Neural progenitor cell (in vitro differentiated cells): ENCODE data around the gene GSTM5.

ENCODE experiments used
- EZH2 ChIP-seq: fragments of 200-600 bp; sonication (generic); IDR thresholded peaks from 2 replicates; pipeline ENCODE4 v1.6.1; 2017; ENCODE audit warnings: antibody characterized with exemption, mild to moderate bottlenecking, moderate library complexity
- EZH2phosphoT487 ChIP-seq: fragments of 200-600 bp; sonication (generic); IDR thresholded peaks from 2 replicates; pipeline ENCODE4 v1.6.1; 2017; ENCODE audit warnings: antibody characterized with exemption
- TF ChIP-seq, protein P1 (sequence below): fragments of 200-600 bp; sonication (generic); IDR thresholded peaks from 2 replicates; pipeline ENCODE4 v1.5.1; 2017; ENCODE audit warnings: antibody characterized with exemption, mild to moderate bottlenecking

GRCh38 chr1:109722908-109723691 lies 11.0 kb downstream of the GSTM5 start:
- TF ChIP-seq EZH2 (no peak), EZH2phosphoT487 (no peak)
- TF ChIP-seq, protein P1, sequence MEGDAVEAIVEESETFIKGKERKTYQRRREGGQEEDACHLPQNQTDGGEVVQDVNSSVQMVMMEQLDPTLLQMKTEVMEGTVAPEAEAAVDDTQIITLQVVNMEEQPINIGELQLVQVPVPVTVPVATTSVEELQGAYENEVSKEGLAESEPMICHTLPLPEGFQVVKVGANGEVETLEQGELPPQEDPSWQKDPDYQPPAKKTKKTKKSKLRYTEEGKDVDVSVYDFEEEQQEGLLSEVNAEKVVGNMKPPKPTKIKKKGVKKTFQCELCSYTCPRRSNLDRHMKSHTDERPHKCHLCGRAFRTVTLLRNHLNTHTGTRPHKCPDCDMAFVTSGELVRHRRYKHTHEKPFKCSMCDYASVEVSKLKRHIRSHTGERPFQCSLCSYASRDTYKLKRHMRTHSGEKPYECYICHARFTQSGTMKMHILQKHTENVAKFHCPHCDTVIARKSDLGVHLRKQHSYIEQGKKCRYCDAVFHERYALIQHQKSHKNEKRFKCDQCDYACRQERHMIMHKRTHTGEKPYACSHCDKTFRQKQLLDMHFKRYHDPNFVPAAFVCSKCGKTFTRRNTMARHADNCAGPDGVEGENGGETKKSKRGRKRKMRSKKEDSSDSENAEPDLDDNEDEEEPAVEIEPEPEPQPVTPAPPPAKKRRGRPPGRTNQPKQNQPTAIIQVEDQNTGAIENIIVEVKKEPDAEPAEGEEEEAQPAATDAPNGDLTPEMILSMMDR: no peak
